OCI-LY1 (cell line): ENCODE results near the gene FSTL5.

ENCODE experiments used
- H2AFZ ChIP-seq: fragments of 200-600 bp; sonication (generic), shearing (Covaris generic); 2 replicates; pipeline ENCODE4 v1.6.0; 2014; ENCODE audit warnings: antibody characterized with exemption, mild to moderate bottlenecking, low read length
- H3F3A ChIP-seq: fragments of 200-600 bp; sonication (generic), shearing (Covaris generic); 2 replicates; pipeline ENCODE4 v1.6.0; 2014; ENCODE audit warnings: mild to moderate bottlenecking, antibody characterized with exemption, low read length, moderate library complexity; ENCODE audit not compliant: insufficient read depth
- H3K27ac ChIP-seq: fragments of 200-600 bp; sonication (generic); 2 replicates; pipeline ENCODE4 v1.5.1; 2014; ENCODE audit warnings: low read length, mixed run types, mild to moderate bottlenecking, low read depth; ENCODE audit not compliant: poor library complexity, severe bottlenecking
- H3K27me3 ChIP-seq: fragments of 200-600 bp; sonication (generic); 2 replicates; pipeline ENCODE4 v1.6.0; 2014; ENCODE audit warnings: antibody characterized with exemption, mild to moderate bottlenecking, low read length, moderate library complexity; ENCODE audit not compliant: insufficient read depth
- H3K36me3 ChIP-seq: fragments of 200-600 bp; sonication (generic); 2 replicates; pipeline ENCODE4 v1.6.1; 2014; ENCODE audit warnings: mild to moderate bottlenecking, antibody characterized with exemption, low read length, moderate library complexity, mixed read lengths; ENCODE audit not compliant: insufficient read depth
- H3K4me1 ChIP-seq: fragments of 200-600 bp; sonication (generic); 2 replicates; pipeline ENCODE4 v1.5.1; 2014; ENCODE audit warnings: mild to moderate bottlenecking, low read length, moderate library complexity; ENCODE audit not compliant: insufficient read depth, severe bottlenecking
- H3K4me2 ChIP-seq: fragments of 200-600 bp; sonication (generic), shearing (Covaris generic); 2 replicates; pipeline ENCODE4 v1.6.1; 2014; ENCODE audit warnings: low read length
- H3K4me3 ChIP-seq: fragments of 200-600 bp; sonication (generic); 2 replicates; pipeline ENCODE4 v1.5.1; 2014; ENCODE audit warnings: low read length, low read depth, mild to moderate bottlenecking, mixed read lengths; ENCODE audit not compliant: poor library complexity, severe bottlenecking
- H3K79me2 ChIP-seq: fragments of 200-600 bp; shearing (Covaris generic); 2 replicates; pipeline ENCODE4 v1.6.1; 2016; ENCODE audit warnings: mixed run types, low read length, mixed read lengths; ENCODE audit not compliant: insufficient read depth
- H3K9ac ChIP-seq: fragments of 200-600 bp; sonication (generic), shearing (Covaris generic); 2 replicates; pipeline ENCODE4 v1.6.1; 2014; ENCODE audit warnings: mild to moderate bottlenecking, low read length, mixed read lengths
- H3K9me2 ChIP-seq: fragments of 200-600 bp; sonication (generic), shearing (Covaris generic); 2 replicates; pipeline ENCODE4 v1.6.1; 2014; ENCODE audit warnings: low read depth, mild to moderate bottlenecking, low read length, mixed read lengths
- H3K9me3 ChIP-seq: fragments of 200-600 bp; shearing (Covaris generic); 2 replicates; pipeline ENCODE4 v1.6.1; 2014; ENCODE audit warnings: low read length, mixed read lengths
- H4K20me1 ChIP-seq: fragments of 200-600 bp; sonication (generic), shearing (Covaris generic); 2 replicates; pipeline ENCODE4 v1.6.0; 2016; ENCODE audit warnings: mild to moderate bottlenecking, low read length; ENCODE audit not compliant: insufficient read depth
- EZH2 ChIP-seq: fragments of 200-600 bp; sonication (generic), shearing (Covaris generic); IDR thresholded peaks from 2 replicates; pipeline ENCODE4 v1.8.0; 2017; ENCODE audit warnings: borderline replicate concordance, mixed run types, mild to moderate bottlenecking, antibody characterized with exemption, low read length, moderate library complexity, mixed read lengths
- TF ChIP-seq, protein P1 (sequence below): fragments of 200-600 bp; sonication (generic), shearing (Covaris generic); IDR thresholded peaks from 2 replicates; pipeline ENCODE4 v1.5.1; 2017; ENCODE audit warnings: mild to moderate bottlenecking, antibody characterized with exemption, low read length, moderate library complexity, mixed read lengths

The FSTL5 gene

GRCh38 chr4:161841759-161842158, 322.0 kb downstream of the FSTL5 start:
- no peak overlapping the region for H3K9ac ChIP-seq
- H3K27ac ChIP-seq, result no peak overlapping the region
- no peaks in the 10 kb centered on the region for H3F3A ChIP-seq
- no peaks in the 10 kb centered on the region for H3K9me2 ChIP-seq
- H3K79me2 ChIP-seq, result no peaks in the 10 kb centered on the region
- no peak overlapping the region for H2AFZ ChIP-seq
- H3K4me1 ChIP-seq, result no peaks in the 10 kb centered on the region
- H3K9me3 ChIP-seq, result no peaks in the 10 kb centered on the region
- no peak overlapping the region for H3K4me3 ChIP-seq
- no peaks in the 10 kb centered on the region for H3K27me3 ChIP-seq
- H3K4me2 ChIP-seq, result no peak overlapping the region
- H4K20me1 ChIP-seq, result no peaks in the 10 kb centered on the region
- no peaks in the 10 kb centered on the region for H3K36me3 ChIP-seq
- TF ChIP-seq, protein P1, sequence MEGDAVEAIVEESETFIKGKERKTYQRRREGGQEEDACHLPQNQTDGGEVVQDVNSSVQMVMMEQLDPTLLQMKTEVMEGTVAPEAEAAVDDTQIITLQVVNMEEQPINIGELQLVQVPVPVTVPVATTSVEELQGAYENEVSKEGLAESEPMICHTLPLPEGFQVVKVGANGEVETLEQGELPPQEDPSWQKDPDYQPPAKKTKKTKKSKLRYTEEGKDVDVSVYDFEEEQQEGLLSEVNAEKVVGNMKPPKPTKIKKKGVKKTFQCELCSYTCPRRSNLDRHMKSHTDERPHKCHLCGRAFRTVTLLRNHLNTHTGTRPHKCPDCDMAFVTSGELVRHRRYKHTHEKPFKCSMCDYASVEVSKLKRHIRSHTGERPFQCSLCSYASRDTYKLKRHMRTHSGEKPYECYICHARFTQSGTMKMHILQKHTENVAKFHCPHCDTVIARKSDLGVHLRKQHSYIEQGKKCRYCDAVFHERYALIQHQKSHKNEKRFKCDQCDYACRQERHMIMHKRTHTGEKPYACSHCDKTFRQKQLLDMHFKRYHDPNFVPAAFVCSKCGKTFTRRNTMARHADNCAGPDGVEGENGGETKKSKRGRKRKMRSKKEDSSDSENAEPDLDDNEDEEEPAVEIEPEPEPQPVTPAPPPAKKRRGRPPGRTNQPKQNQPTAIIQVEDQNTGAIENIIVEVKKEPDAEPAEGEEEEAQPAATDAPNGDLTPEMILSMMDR, result no peak
- TF ChIP-seq EZH2, result no peak

GRCh38 chr4:161829591-161829990, 334.2 kb downstream of the FSTL5 start:
- no peaks in the 10 kb centered on the region for H3K9me2 ChIP-seq
- no peak overlapping the region for H3K27ac ChIP-seq
- no peaks in the 10 kb centered on the region for H3K9me3 ChIP-seq
- no peaks in the 10 kb centered on the region for H3K4me1 ChIP-seq
- H3K36me3 ChIP-seq, result no peaks in the 10 kb centered on the region
- H3K4me2 ChIP-seq, result no peak overlapping the region
- H3K27me3 ChIP-seq, result no peaks in the 10 kb centered on the region
- H3K79me2 ChIP-seq, result no peaks in the 10 kb centered on the region
- H3F3A ChIP-seq, result no peaks in the 10 kb centered on the region
- no peaks in the 10 kb centered on the region for H4K20me1 ChIP-seq
- no peak overlapping the region for H3K9ac ChIP-seq
- TF ChIP-seq EZH2, result no peak
- TF ChIP-seq, protein P1, result no peak
- H3K4me3 ChIP-seq, result no peak overlapping the region
- H2AFZ ChIP-seq, result no peak overlapping the region

GRCh38 chr4:161828061-161828460, 335.7 kb downstream of the FSTL5 start:
- H3K4me2 ChIP-seq, result no peak overlapping the region
- H3F3A ChIP-seq, result no peaks in the 10 kb centered on the region

More at GRCh38 chr4:161828061-161828460, 335.7 kb downstream of the FSTL5 start:
- H3K4me1 ChIP-seq, result no peaks in the 10 kb centered on the region
- no peaks in the 10 kb centered on the region for H3K27me3 ChIP-seq
- no peak overlapping the region for H3K4me3 ChIP-seq
- no peaks in the 10 kb centered on the region for H3K79me2 ChIP-seq
- H3K9me3 ChIP-seq, result no peaks in the 10 kb centered on the region
- no peaks in the 10 kb centered on the region for H4K20me1 ChIP-seq
- no peak overlapping the region for H3K9ac ChIP-seq
- TF ChIP-seq, protein P1, result no peak
- no peak for TF ChIP-seq EZH2
- H3K36me3 ChIP-seq, result no peaks in the 10 kb centered on the region
- no peaks in the 10 kb centered on the region for H3K9me2 ChIP-seq
- H2AFZ ChIP-seq, result no peak overlapping the region
- H3K27ac ChIP-seq, result no peak overlapping the region
